ENCODE measurements around the gene UNC45A. TPM values are rescaled to one million over a fixed set of nuclear protein-coding genes. Genes with fewer than 3 reads are reported as not detected.

UNC45A gene
- total and polyA plus RNA-seq, 2 of the 8 experiments (the other 6 are each of a cell fraction or from before 2014, with no cell fraction given), result 74.1 to 84.2 TPM

DNA sequence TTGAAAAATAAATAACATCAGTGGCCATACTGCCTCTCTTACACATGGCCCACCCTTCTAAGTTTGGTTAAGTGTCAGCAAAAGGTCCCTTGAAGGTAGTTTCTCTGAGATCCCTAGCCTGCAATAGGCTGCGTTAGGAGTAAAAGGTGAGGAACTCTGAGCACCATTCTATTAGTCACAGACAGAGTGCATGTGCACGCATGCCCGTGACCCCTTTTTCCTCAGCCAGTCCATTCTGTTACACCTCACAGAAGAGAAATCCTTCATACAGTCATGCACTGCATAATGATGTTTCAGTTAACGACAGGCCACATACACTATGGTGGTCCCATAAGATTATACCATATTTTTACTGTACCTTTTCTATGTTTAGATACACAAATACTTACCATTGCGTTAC lies 32.1 kb downstream of the UNC45A start:
- peaks cover 30 to 75% (median 59%) of the 10 kb centered on the region in 4 experiments for H3K36me3 ChIP-seq (ENCODE audit: control insufficient read depth in 2 of 4, insufficient read depth in 4 of 4, low read length in 3 of 4)
- peaks cover 4 to 8% of the 10 kb centered on the region in 2 experiments for H4K20me1 ChIP-seq (replicated peaks in 1 of 2; ENCODE audit: control insufficient read depth in 1 of 2, insufficient read depth in 2 of 2, low read length in 2 of 2)
- no peak overlapping the region for H3K56ac ChIP-seq (replicated peaks; ENCODE audit: insufficient read length, low read depth, low read length)
- no peak overlapping the region for H3K4me2 ChIP-seq (ENCODE audit: insufficient read depth in 1 of 2, low read depth in 2 of 2, low read length in 2 of 2)
- POLR2A ChIA-PET (ENCODE audit: partially characterized antibody), result interaction anchor here (1.1 to 1.2 kb wide), 3 partner anchors 16 to 77 kb away, joined by 3 to 4 read pairs (median 3); no protein-coding TSS in a partner anchor
- H2AK5ac ChIP-seq (ENCODE audit: low read depth, low read length), result no peak overlapping the region
- no peaks in the 10 kb centered on the region for H3K79me1 ChIP-seq (ENCODE audit: low read depth, low read length)
- H2BK12ac ChIP-seq (ENCODE audit: low read depth, low read length), result no peak overlapping the region
- no peak for FAIRE-seq
- 97% methylated on average over 5 of the region's 5 CpGs; no CpG with 5 or more reads in 1 of the 2 experiments for WGBS, 2 experiments (ENCODE audit: extremely low coverage in 1 of 2, insufficient coverage in 1 of 2, insufficient read length in 1 of 2, insufficient replicate concordance in 2 of 2, low coverage in 1 of 2, low lambda C conversion rate in 2 of 2, missing lambda C conversion rate in 1 of 2)
- H4K91ac ChIP-seq (replicated peaks; ENCODE audit: insufficient read length, low read length), result no peak overlapping the region
- H3K4me1 ChIP-seq (replicated peaks in 1 of 4; ENCODE audit: control insufficient read depth in 3 of 4, insufficient read depth in 4 of 4, low read length in 3 of 4), result no peaks in the 10 kb centered on the region
- no peak overlapping the region for H2BK20ac ChIP-seq (ENCODE audit: low read length)
- no peak overlapping the region for H3K9ac ChIP-seq (replicated peaks in 1 of 4; ENCODE audit: extremely low read depth in 1 of 4, low read depth in 3 of 4, low read length in 3 of 4)
- no peak overlapping the region for H2BK15ac ChIP-seq (ENCODE audit: low read length)
- no peak overlapping the region for H3K27ac ChIP-seq (ENCODE audit: low read depth, low read length)
- H4K8ac ChIP-seq (ENCODE audit: extremely low read depth, insufficient read depth, low read length), result no peak overlapping the region
- peaks cover 0 to 6% of the 10 kb centered on the region in 2 experiments; a peak in 1 of 4 replicates for H3K79me2 ChIP-seq (ENCODE audit: control insufficient read depth in 1 of 2, insufficient read depth in 2 of 2, low read length in 2 of 2)
- no peak overlapping the region for H4K5ac ChIP-seq (ENCODE audit: insufficient read length, low read depth, low read length)
- H3K9me3 ChIP-seq (ENCODE audit: insufficient read depth in 2 of 2, low read depth in 1 of 2, low read length in 1 of 2), result no peaks in the 10 kb centered on the region
- H3K23me2 ChIP-seq (ENCODE audit: low read depth, low read length), result no peaks in the 10 kb centered on the region
- no peak overlapping the region for H2BK5ac ChIP-seq (ENCODE audit: low read depth, low read length)
- no peak for DNase-seq (ENCODE audit: low read depth in 1 of 2, low spot score in 2 of 2)
- H2BK120ac ChIP-seq (replicated peaks; ENCODE audit: low read depth, low read length), result no peak overlapping the region
- no peak overlapping the region for H3K4me3 ChIP-seq (ENCODE audit: extremely low read depth in 1 of 4, insufficient read depth in 2 of 4, low read depth in 3 of 4, low read length in 4 of 4)
- no peak overlapping the region for H3K18ac ChIP-seq (ENCODE audit: extremely low read depth, low read length)
- H3K14ac ChIP-seq (ENCODE audit: insufficient read length), result no peak overlapping the region
- H3K23ac ChIP-seq (ENCODE audit: insufficient read length), result no peak overlapping the region
- H3K4ac ChIP-seq (replicated peaks; ENCODE audit: insufficient read length, low read depth, low read length), result no peak overlapping the region
- H2AFZ ChIP-seq (ENCODE audit: low read length), result no peak overlapping the region
- CTCF ChIA-PET (ENCODE audit: partially characterized antibody), result interaction anchor here (1.0 to 1.6 kb wide), 3 partner anchors 9 to 67 kb away, joined by 3 to 6 read pairs (median 3); no protein-coding TSS in a partner anchor
- no peaks in the 10 kb centered on the region for H3K27me3 ChIP-seq (replicated peaks in 1 of 4; ENCODE audit: control insufficient read depth in 3 of 4, extremely low read depth in 1 of 4, insufficient read depth in 3 of 4, low read length in 3 of 4)
- TF ChIP-seq POU5F1 (IDR thresholded peaks at IDR 0.05; ENCODE audit: low read depth, low read length) (no peak), TAF1 (IDR thresholded peaks at IDR 0.05; ENCODE audit: low read depth, low read length) (no peak), CTBP2 (IDR thresholded peaks at IDR 0.05; ENCODE audit: borderline replicate concordance, insufficient read depth, insufficient read length, low read length) (no peak), POLR2AphosphoS5 (IDR thresholded peaks at IDR 0.05; ENCODE audit: low read depth, low read length) (0 out of 2 replicates have a peak, but pooled peaks have one; percentile 39), MAFK (IDR thresholded peaks at IDR 0.05; ENCODE audit: low read depth, low read length) (no peak), EGR1 (IDR thresholded peaks at IDR 0.05; ENCODE audit: borderline replicate concordance, low read depth, low read length) (no peak), NANOG (IDR thresholded peaks at IDR 0.05; ENCODE audit: insufficient read depth, low read depth, low read length, poor library complexity, severe bottlenecking) (no peak), ATF2 (IDR thresholded peaks at IDR 0.05; ENCODE audit: low read length) (no peak), GTF2F1 (IDR thresholded peaks at IDR 0.05; ENCODE audit: borderline replicate concordance, low read depth, low read length) (no peak), TAF7 (optimal IDR thresholded peaks at IDR 0.05; ENCODE audit: borderline replicate concordance, low read depth, low read length) (no peak), POLR2A (IDR thresholded peaks at IDR 0.05; ENCODE audit: control extremely low read depth in 1 of 2, low read depth in 2 of 2, low read length in 2 of 2) (0 out of 3 replicates have a peak, but pooled peaks of 1 of the 2 experiments have one; percentile 33)
- TF ChIP-seq, protein P1, sequence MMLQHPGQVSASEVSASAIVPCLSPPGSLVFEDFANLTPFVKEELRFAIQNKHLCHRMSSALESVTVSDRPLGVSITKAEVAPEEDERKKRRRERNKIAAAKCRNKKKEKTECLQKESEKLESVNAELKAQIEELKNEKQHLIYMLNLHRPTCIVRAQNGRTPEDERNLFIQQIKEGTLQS (IDR thresholded peaks at IDR 0.05; ENCODE audit: insufficient read depth, low read depth, low read length), result no peak
